ENCODE data around the gene SLC7A10. TPM values are rescaled to one million over a fixed set of nuclear protein-coding genes. Genes with fewer than 3 reads are reported as not detected.
"Not testable (repeated sequence)": the region's sequence is repeated elsewhere in the genome, so short reads cannot be mapped to it uniquely, and the experiment has no call there.

The SLC7A10 gene
- total RNA-seq, 1 donor from 2014 or later: not detected

GRCh38 chr19:33171222-33171795 is 54.3 kb downstream of the SLC7A10 start:
- intact Hi-C loops (cut with DNase I): loop anchor here (10.0 kb wide), 2 partner anchors 587 to 623 kb away; partner anchors contain the start of genes KCTD15 and PDCD5
- peaks cover 7 to 8% of the 10 kb centered on the region in 2 donors for H3K4me1 ChIP-seq

GRCh38 chr19:33168528-33168927 is 57.1 kb downstream of the SLC7A10 start:
- TF ChIP-seq CTCF (IDR thresholded peaks at IDR 0.05): no peak
- peaks cover 0 to 2% of the 10 kb centered on the region in 2 donors for H3K4me1 ChIP-seq
- H3K27me3 ChIP-seq: no peaks in the 10 kb centered on the region
- no peaks in the 10 kb centered on the region for H3K36me3 ChIP-seq
- intact Hi-C loops (cut with DNase I): no loop called here
- DNase-seq (ENCODE audit: low spot score in 2 of 2): no peak
- no peak overlapping the region for H3K27ac ChIP-seq
- H3K4me3 ChIP-seq: no peak overlapping the region
- no peaks in the 10 kb centered on the region for H3K9me3 ChIP-seq

More at GRCh38 chr19:33171222-33171795, 54.3 kb downstream of the SLC7A10 start:
- Histone ChIP-seq H3K27ac (no peak overlapping the region), H3K4me3 (no peak overlapping the region), H3K36me3 (no peaks in the 10 kb centered on the region), H3K27me3 (no peaks in the 10 kb centered on the region), H3K9me3 (no peaks in the 10 kb centered on the region)
- no peak for TF ChIP-seq CTCF (IDR thresholded peaks at IDR 0.05)
- no peak for DNase-seq (ENCODE audit: low spot score in 2 of 2)

- DNase-seq (ENCODE audit: low spot score in 2 of 2): no peak
- intact Hi-C loops (cut with DNase I): no loop called here
- no peak for TF ChIP-seq CTCF (IDR thresholded peaks at IDR 0.05)
- Histone ChIP-seq H3K9me3 (no peaks in the 10 kb centered on the region), H3K27me3 (no peaks in the 10 kb centered on the region), H3K4me3 (no peak overlapping the region), H3K27ac (no peak overlapping the region), H3K4me1 (no peaks in the 10 kb centered on the region), H3K36me3 (no peaks in the 10 kb centered on the region)
Measured at GRCh38 chr19:33167438-33167837, 58.2 kb downstream of the SLC7A10 start.

- H3K9me3 ChIP-seq; H3K27ac ChIP-seq; intact Hi-C loops (cut with DNase I); H3K4me3 ChIP-seq; DNase-seq (ENCODE audit: low spot score in 2 of 2); H3K36me3 ChIP-seq; H3K4me1 ChIP-seq; H3K27me3 ChIP-seq: not testable (repeated sequence)
Measured at GRCh38 chr19:33166037-33166436, 59.6 kb downstream of the SLC7A10 start.

GRCh38 chr19:33163481-33163880 is 62.2 kb downstream of the SLC7A10 start:
- Histone ChIP-seq H3K27me3 (no peaks in the 10 kb centered on the region), H3K4me3 (no peak overlapping the region), H3K9me3 (no peaks in the 10 kb centered on the region), H3K4me1 (no peaks in the 10 kb centered on the region), H3K36me3 (no peaks in the 10 kb centered on the region), H3K27ac (no peak overlapping the region)
- intact Hi-C loops (cut with DNase I): no loop called here
- DNase-seq (ENCODE audit: low spot score in 2 of 2): no peak
- TF ChIP-seq CTCF (IDR thresholded peaks at IDR 0.05): no peak

- H3K36me3 ChIP-seq: no peaks in the 10 kb centered on the region
- H3K27ac ChIP-seq: no peak overlapping the region
- no peaks in the 10 kb centered on the region for H3K4me1 ChIP-seq
- no peak for TF ChIP-seq CTCF (IDR thresholded peaks at IDR 0.05)
- intact Hi-C loops (cut with DNase I): no loop called here
- H3K9me3 ChIP-seq: no peaks in the 10 kb centered on the region
- no peaks in the 10 kb centered on the region for H3K27me3 ChIP-seq
- no peak for DNase-seq (ENCODE audit: low spot score in 2 of 2)
- no peak overlapping the region for H3K4me3 ChIP-seq
Measured at GRCh38 chr19:33161201-33161600, 64.4 kb downstream of the SLC7A10 start.

Measured in ascending aorta (tissue), 2 donors.